SU-DHL-6 (cell line): ENCODE data around the gene INPP5K.

Experiments used
- CTCF ChIP-seq: fragments of 200-600 bp; sonication (generic); IDR thresholded peaks from one replicate; pipeline ENCODE4 v1.5.1; 2017; ENCODE audit warnings: antibody characterized with exemption, mild to moderate bottlenecking, low read length, moderate library complexity; ENCODE audit not compliant: insufficient read depth, poor library complexity, severe bottlenecking
- EZH2phosphoT487 ChIP-seq: fragments of 200-600 bp; sonication (generic), shearing (Covaris generic); conservative IDR thresholded peaks from 2 replicates; pipeline ENCODE4 v1.6.1; 2018; ENCODE audit warnings: mild to moderate bottlenecking, antibody characterized with exemption, low read length, moderate library complexity, mixed read lengths

GRCh38 chr17:1484676-1485422 lies 31.6 kb downstream of the INPP5K start:
- TF ChIP-seq CTCF (no peak), EZH2phosphoT487 (no peak)
